ENCODE measurements around the gene GPR39.

GPR39 gene

GRCh38 chr2:132429941-132430573 lies 13.5 kb downstream of the GPR39 start:
- Histone ChIP-seq H3K4me1 (ENCODE audit: control insufficient read depth, insufficient read depth, low read length) (no peaks in the 10 kb centered on the region), H3K27me3 (ENCODE audit: control insufficient read depth, insufficient read depth, low read length) (no peaks in the 10 kb centered on the region), H3K36me3 (ENCODE audit: control insufficient read depth, insufficient read depth, low read length) (no peaks in the 10 kb centered on the region), H3K9me3 (ENCODE audit: control insufficient read depth, insufficient read depth, low read length) (no peaks in the 10 kb centered on the region), H3K4me3 (ENCODE audit: low read depth, low read length) (no peak overlapping the region), H3K9ac (ENCODE audit: low read depth, low read length) (no peak overlapping the region)

- no peak overlapping the region for H3K4me3 ChIP-seq (ENCODE audit: low read depth, low read length)
- no peaks in the 10 kb centered on the region for H3K4me1 ChIP-seq (ENCODE audit: control insufficient read depth, insufficient read depth, low read length)
- no peaks in the 10 kb centered on the region for H3K9me3 ChIP-seq (ENCODE audit: control insufficient read depth, insufficient read depth, low read length)
- H3K36me3 ChIP-seq (ENCODE audit: control insufficient read depth, insufficient read depth, low read length) = no peaks in the 10 kb centered on the region
- H3K9ac ChIP-seq (ENCODE audit: low read depth, low read length) = no peak overlapping the region
- no peaks in the 10 kb centered on the region for H3K27me3 ChIP-seq (ENCODE audit: control insufficient read depth, insufficient read depth, low read length)
Observed at GRCh38 chr2:132430895-132431294, 14.3 kb downstream of the GPR39 start.

GRCh38 chr2:132437852-132438669 lies 21.5 kb downstream of the GPR39 start:
- H3K9ac ChIP-seq (ENCODE audit: low read depth, low read length) = no peak overlapping the region
- H3K4me3 ChIP-seq (ENCODE audit: low read depth, low read length) = no peak overlapping the region
- no peaks in the 10 kb centered on the region for H3K27me3 ChIP-seq (ENCODE audit: control insufficient read depth, insufficient read depth, low read length)
- H3K9me3 ChIP-seq (ENCODE audit: control insufficient read depth, insufficient read depth, low read length) = no peaks in the 10 kb centered on the region
- H3K36me3 ChIP-seq (ENCODE audit: control insufficient read depth, insufficient read depth, low read length) = no peaks in the 10 kb centered on the region
- H3K4me1 ChIP-seq (ENCODE audit: control insufficient read depth, insufficient read depth, low read length) = peaks cover 5% of the 10 kb centered on the region

- H3K9me3 ChIP-seq (ENCODE audit: control insufficient read depth, insufficient read depth, low read length) = no peaks in the 10 kb centered on the region
- H3K4me3 ChIP-seq (ENCODE audit: low read depth, low read length) = no peak overlapping the region
- H3K9ac ChIP-seq (ENCODE audit: low read depth, low read length) = no peak overlapping the region
- H3K4me1 ChIP-seq (ENCODE audit: control insufficient read depth, insufficient read depth, low read length) = peaks cover 5% of the 10 kb centered on the region
- no peaks in the 10 kb centered on the region for H3K36me3 ChIP-seq (ENCODE audit: control insufficient read depth, insufficient read depth, low read length)
- no peaks in the 10 kb centered on the region for H3K27me3 ChIP-seq (ENCODE audit: control insufficient read depth, insufficient read depth, low read length)
Observed at GRCh38 chr2:132438691-132439090, 22.1 kb downstream of the GPR39 start.

- no peak overlapping the region for H3K9ac ChIP-seq (ENCODE audit: low read depth, low read length)
Observed at GRCh38 chr2:132439703-132440398, 23.2 kb downstream of the GPR39 start.

DNA sequence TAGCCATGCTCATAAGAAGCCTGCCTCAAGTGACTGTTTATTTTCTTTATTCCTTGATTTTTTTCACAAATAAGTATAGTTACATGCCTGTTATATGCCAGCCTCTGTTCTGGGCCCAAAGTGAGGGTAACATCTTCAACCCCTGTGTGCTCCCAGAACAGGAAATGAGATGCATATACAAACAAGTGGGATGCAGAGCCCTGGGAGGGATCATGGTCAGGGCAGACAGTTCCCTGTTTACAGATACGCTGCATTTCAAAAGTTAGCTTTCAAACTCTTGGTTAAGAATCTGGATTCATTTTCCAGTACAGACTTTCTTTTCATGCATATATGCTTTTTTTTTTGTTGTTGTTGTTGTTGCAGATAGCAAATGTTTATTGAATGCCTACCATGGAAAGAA lies 24.4 kb downstream of the GPR39 start:
- Histone ChIP-seq H3K4me1 (ENCODE audit: control insufficient read depth, insufficient read depth, low read length) (peaks cover 5% of the 10 kb centered on the region), H3K4me3 (ENCODE audit: low read depth, low read length) (no peak overlapping the region), H3K9me3 (ENCODE audit: control insufficient read depth, insufficient read depth, low read length) (no peaks in the 10 kb centered on the region), H3K9ac (ENCODE audit: low read depth, low read length) (no peak overlapping the region), H3K36me3 (ENCODE audit: control insufficient read depth, insufficient read depth, low read length) (no peaks in the 10 kb centered on the region), H3K27me3 (ENCODE audit: control insufficient read depth, insufficient read depth, low read length) (no peaks in the 10 kb centered on the region)

More at GRCh38 chr2:132439703-132440398, 23.2 kb downstream of the GPR39 start:
- Histone ChIP-seq H3K27me3 (ENCODE audit: control insufficient read depth, insufficient read depth, low read length) (no peaks in the 10 kb centered on the region), H3K4me1 (ENCODE audit: control insufficient read depth, insufficient read depth, low read length) (peaks cover 5% of the 10 kb centered on the region), H3K4me3 (ENCODE audit: low read depth, low read length) (no peak overlapping the region), H3K36me3 (ENCODE audit: control insufficient read depth, insufficient read depth, low read length) (no peaks in the 10 kb centered on the region), H3K9me3 (ENCODE audit: control insufficient read depth, insufficient read depth, low read length) (no peaks in the 10 kb centered on the region)

- no peaks in the 10 kb centered on the region for H3K27me3 ChIP-seq (ENCODE audit: control insufficient read depth, insufficient read depth, low read length)
Observed at GRCh38 chr2:132442278-132442677, 25.7 kb downstream of the GPR39 start.

DNA sequence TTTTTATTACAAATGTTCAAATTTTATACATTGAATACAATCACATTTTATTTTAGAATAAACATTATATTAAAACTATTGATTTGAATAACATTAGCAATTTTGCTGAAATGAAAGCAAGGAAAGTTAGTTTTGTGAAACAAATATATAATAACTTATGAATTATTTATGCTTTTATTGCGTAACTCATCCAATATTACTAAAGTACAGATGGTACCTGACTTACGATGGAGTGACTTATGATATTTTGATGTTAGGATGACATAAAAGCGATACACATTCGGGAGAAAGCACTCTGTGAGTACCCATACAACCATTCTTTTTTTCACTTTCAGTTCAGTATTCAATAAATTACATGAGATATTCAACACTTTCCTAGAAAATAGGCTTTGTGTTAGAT lies 26.5 kb downstream of the GPR39 start:
- H3K9me3 ChIP-seq (ENCODE audit: control insufficient read depth, insufficient read depth, low read length) = no peaks in the 10 kb centered on the region
- H3K4me3 ChIP-seq (ENCODE audit: low read depth, low read length) = no peak overlapping the region
- H3K36me3 ChIP-seq (ENCODE audit: control insufficient read depth, insufficient read depth, low read length) = no peaks in the 10 kb centered on the region
- no peaks in the 10 kb centered on the region for H3K27me3 ChIP-seq (ENCODE audit: control insufficient read depth, insufficient read depth, low read length)
- H3K4me1 ChIP-seq (ENCODE audit: control insufficient read depth, insufficient read depth, low read length) = peaks cover 5% of the 10 kb centered on the region
- H3K9ac ChIP-seq (ENCODE audit: low read depth, low read length) = no peak overlapping the region

More at GRCh38 chr2:132442278-132442677, 25.7 kb downstream of the GPR39 start:
- Histone ChIP-seq H3K9ac (ENCODE audit: low read depth, low read length) (no peak overlapping the region), H3K4me3 (ENCODE audit: low read depth, low read length) (no peak overlapping the region), H3K4me1 (ENCODE audit: control insufficient read depth, insufficient read depth, low read length) (peaks cover 5% of the 10 kb centered on the region), H3K36me3 (ENCODE audit: control insufficient read depth, insufficient read depth, low read length) (no peaks in the 10 kb centered on the region), H3K9me3 (ENCODE audit: control insufficient read depth, insufficient read depth, low read length) (no peaks in the 10 kb centered on the region)

GRCh38 chr2:132446444-132446843 lies 29.8 kb downstream of the GPR39 start:
- Histone ChIP-seq H3K4me3 (ENCODE audit: low read depth, low read length) (no peak overlapping the region), H3K9ac (ENCODE audit: low read depth, low read length) (no peak overlapping the region), H3K4me1 (ENCODE audit: control insufficient read depth, insufficient read depth, low read length) (peaks cover 3% of the 10 kb centered on the region), H3K27me3 (ENCODE audit: control insufficient read depth, insufficient read depth, low read length) (no peaks in the 10 kb centered on the region), H3K9me3 (ENCODE audit: control insufficient read depth, insufficient read depth, low read length) (no peaks in the 10 kb centered on the region), H3K36me3 (ENCODE audit: control insufficient read depth, insufficient read depth, low read length) (no peaks in the 10 kb centered on the region)

DNA sequence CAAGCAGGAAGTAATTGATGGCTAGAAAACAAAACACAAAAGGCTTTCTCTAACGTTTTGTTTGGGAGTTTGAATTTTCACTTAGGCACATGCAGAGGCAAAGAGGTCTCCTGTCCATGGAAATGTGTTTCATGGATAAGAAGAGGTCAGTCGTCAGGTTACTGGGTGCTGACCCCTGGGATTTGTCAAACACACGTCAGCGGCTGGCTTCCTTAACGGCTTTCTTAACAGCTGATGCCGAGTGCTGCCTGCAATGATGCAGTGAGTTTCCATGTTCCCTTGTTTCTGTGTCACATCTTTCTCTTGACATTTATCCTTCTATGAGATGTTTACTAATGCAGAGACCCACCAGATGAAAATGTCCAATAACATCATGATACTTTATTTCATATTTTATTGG lies 31.7 kb downstream of the GPR39 start:
- Histone ChIP-seq H3K36me3 (ENCODE audit: control insufficient read depth, insufficient read depth, low read length) (no peaks in the 10 kb centered on the region), H3K9me3 (ENCODE audit: control insufficient read depth, insufficient read depth, low read length) (no peaks in the 10 kb centered on the region), H3K27me3 (ENCODE audit: control insufficient read depth, insufficient read depth, low read length) (no peaks in the 10 kb centered on the region), H3K4me1 (ENCODE audit: control insufficient read depth, insufficient read depth, low read length) (peaks cover 3% of the 10 kb centered on the region), H3K9ac (ENCODE audit: low read depth, low read length) (no peak overlapping the region), H3K4me3 (ENCODE audit: low read depth, low read length) (no peak overlapping the region)

- Histone ChIP-seq H3K9me3 (ENCODE audit: control insufficient read depth, insufficient read depth, low read length) (no peaks in the 10 kb centered on the region), H3K9ac (ENCODE audit: low read depth, low read length) (no peak overlapping the region)
Observed at GRCh38 chr2:132448771-132449170, 32.2 kb downstream of the GPR39 start.

More at GRCh38 chr2:132448771-132449170, 32.2 kb downstream of the GPR39 start:
- H3K4me1 ChIP-seq (ENCODE audit: control insufficient read depth, insufficient read depth, low read length) = peaks cover 3% of the 10 kb centered on the region
- no peaks in the 10 kb centered on the region for H3K27me3 ChIP-seq (ENCODE audit: control insufficient read depth, insufficient read depth, low read length)
- H3K4me3 ChIP-seq (ENCODE audit: low read depth, low read length) = no peak overlapping the region
- H3K36me3 ChIP-seq (ENCODE audit: control insufficient read depth, insufficient read depth, low read length) = no peaks in the 10 kb centered on the region
